ENCODE measurements around the gene BAG2.

Gene BAG2

GRCh38 chr6:57177545-57178265, 5.6 kb downstream of the BAG2 start:
- DNase-seq = no peak

GRCh38 chr6:57180596-57180995, 8.5 kb downstream of the BAG2 start:
- no peak for DNase-seq

GRCh38 chr6:57182017-57182432, 9.9 kb downstream of the BAG2 start:
- no peak for DNase-seq

GRCh38 chr6:57183336-57183735, 11.2 kb downstream of the BAG2 start:
- no peak for DNase-seq

GRCh38 chr6:57190140-57190539, 18.0 kb downstream of the BAG2 start:
- no peak for DNase-seq

- DNase-seq = no peak
Observed at GRCh38 chr6:57193177-57193576, 21.1 kb downstream of the BAG2 start.

- no peak for DNase-seq
Observed at GRCh38 chr6:57195457-57195856, 23.3 kb downstream of the BAG2 start.

GRCh38 chr6:57198926-57199636, 27.0 kb downstream of the BAG2 start:
- DNase-seq = no peak

- no peak for DNase-seq
Observed at GRCh38 chr6:57201718-57202117, 29.6 kb downstream of the BAG2 start.

- no peak for DNase-seq
Observed at GRCh38 chr6:57205550-57206328, 33.6 kb downstream of the BAG2 start.

GRCh38 chr6:57207141-57207540, 35.0 kb downstream of the BAG2 start:
- no peak for DNase-seq

- DNase-seq = no peak
Observed at GRCh38 chr6:57207872-57208271, 35.7 kb downstream of the BAG2 start.

- DNase-seq = no peak
Observed at GRCh38 chr6:57209030-57209429, 36.9 kb downstream of the BAG2 start.

GRCh38 chr6:57210060-57210459, 37.9 kb downstream of the BAG2 start:
- no peak for DNase-seq

- DNase-seq = no peak
Observed at GRCh38 chr6:57215260-57215659, 43.1 kb downstream of the BAG2 start.

- DNase-seq = no peak
Observed at GRCh38 chr6:57216235-57217101, 44.3 kb downstream of the BAG2 start.

GRCh38 chr6:57217270-57217669, 45.1 kb downstream of the BAG2 start:
- DNase-seq = no peak

- no peak for DNase-seq
Observed at GRCh38 chr6:57220083-57220703, 48.1 kb downstream of the BAG2 start.

GRCh38 chr6:57221191-57221935, 49.2 kb downstream of the BAG2 start:
- DNase-seq = peak; percentile 38

GRCh38 chr6:57221936-57222742, 50.0 kb downstream of the BAG2 start, which contains the start of gene RAB23:
Gene RAB23 (minus strand): TSS chr6:57222307. CDS start chr6:57210380, 11,927 bp downstream.
- peak; percentile 87 for DNase-seq

GRCh38 chr6:57222743-57223077, 50.6 kb downstream of the BAG2 start:
- peak; percentile 12 for DNase-seq
